AG04450 (cell line): Measurements from ENCODE around the gene GLOD5. TPM values are rescaled to one million over a fixed set of nuclear protein-coding genes. Genes with fewer than 3 reads are reported as not detected.
A peak's percentile ranks its signal among the peaks of the same experiment; 100 is the strongest.

Experiments
- CTCF ChIA-PET: fragments of 300-600, 350-600 bp; formaldehyde crosslinking; extraction: SDS; loops from one replicate; lab custom pipeline; 2022; ENCODE audit warnings: antibody characterized with exemption, inconsistent platforms; lab: Charles Lee
- POLR2A ChIA-PET: fragments of 350-600 bp; formaldehyde crosslinking; extraction: SDS; loops from one replicate; lab custom pipeline; 2021; ENCODE audit warnings: antibody characterized with exemption, inconsistent platforms; lab: Yijun Ruan, JAX
- DNase-seq: peaks from one replicate; pipeline ENCODE4 v3.0.0-alpha.2; 2011; ENCODE audit warnings: low read depth, low spot score
- H3K27ac ChIP-seq: one replicate; pipeline ENCODE4 v1.5.1; 2012; ENCODE audit warnings: low read depth, low read length, control low read depth
- H3K27me3 ChIP-seq: one replicate; pipeline ENCODE4 v1.6.0; 2012; ENCODE audit warnings: low read length; ENCODE audit not compliant: control insufficient read depth, insufficient read depth
- H3K4me3 ChIP-seq: 2 replicates; pipeline ENCODE4 v1.5.1; 2011; ENCODE audit warnings: mild to moderate bottlenecking, low read depth, low read length, control low read depth
- H3K9me3 ChIP-seq: 2 replicates; pipeline ENCODE4 v1.5.1; 2012; ENCODE audit warnings: low read length; ENCODE audit not compliant: control insufficient read depth, insufficient read depth
- CTCF ChIP-seq: IDR thresholded peaks from 2 replicates; pipeline ENCODE4 v1.5.1; 2011; ENCODE audit warnings: low read depth, low read length, control low read depth, inconsistent platforms
- polyA plus RNA-seq: library from polyadenylated mRNA; depleted of rRNA; stranded (reverse); fragments of >200 nt; gene quantifications from 2 replicates; pipeline ENCODE4 v1.2.3, GENCODE V29; 2011

The GLOD5 gene
- polyA plus RNA-seq, 1 experiment, result not detected

DNA sequence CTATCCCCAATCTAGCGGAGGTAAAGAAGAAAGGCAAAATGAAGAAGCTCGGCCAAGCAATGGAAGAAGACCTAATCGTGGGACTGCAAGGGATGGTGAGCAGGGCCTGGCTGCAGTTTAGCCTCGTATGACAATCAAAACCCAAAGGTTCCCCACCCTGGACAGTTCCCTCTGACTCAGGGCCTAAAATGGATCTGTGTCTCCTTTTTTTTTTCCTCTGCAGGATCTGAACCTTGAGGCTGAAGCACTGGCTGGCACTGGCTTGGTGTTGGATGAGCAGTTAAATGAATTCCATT, 41.3 kb downstream of the GLOD5 start:
- DNase-seq, result no peak
- TF ChIP-seq CTCF, result no peak
- Histone ChIP-seq H3K4me3 (peak overlapping the region; percentile 73), H3K27me3 (no peaks in the 10 kb centered on the region), H3K9me3 (no peaks in the 10 kb centered on the region), H3K27ac (peak overlapping the region; percentile 92)
- CTCF ChIA-PET, result no interaction called here
- POLR2A ChIA-PET, result no interaction called here

DNA sequence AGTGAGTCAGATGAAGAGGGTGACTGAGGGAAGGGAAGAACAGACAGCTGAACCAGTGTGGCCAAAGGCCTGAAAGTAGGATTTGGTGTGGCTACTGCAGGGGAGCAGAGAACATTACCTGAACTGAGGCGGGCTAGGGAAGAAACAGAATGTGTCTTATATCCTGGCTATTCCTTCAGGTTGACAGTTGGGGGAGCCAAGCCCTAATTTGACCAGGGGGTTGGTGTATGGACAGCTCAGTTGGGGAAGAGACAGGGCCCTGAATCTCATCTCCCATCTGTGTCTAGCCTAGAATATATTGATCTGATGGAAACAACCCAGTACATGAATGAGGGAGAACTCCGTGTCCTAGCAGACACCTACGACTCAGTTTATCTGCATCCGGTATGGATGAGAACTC, 44.5 kb downstream of the GLOD5 start:
- H3K9me3 ChIP-seq, result no peaks in the 10 kb centered on the region
- no peaks in the 10 kb centered on the region for H3K27me3 ChIP-seq
- ChIA-PET CTCF (no interaction called here), POLR2A (interaction anchor here (0.6 kb wide), 1 partner anchor 435 kb away, joined by 4 read pairs; no protein-coding TSS in a partner anchor)
- TF ChIP-seq CTCF, result no peak
- H3K27ac ChIP-seq, result no peak overlapping the region
- no peak overlapping the region for H3K4me3 ChIP-seq
- DNase-seq, result no peak

GRCh38 chrX:48813644-48814043, 52.1 kb downstream of the GLOD5 start:
- no peak for TF ChIP-seq CTCF
- H3K9me3 ChIP-seq, result no peaks in the 10 kb centered on the region
- H3K27ac ChIP-seq, result no peak overlapping the region
- no peaks in the 10 kb centered on the region for H3K27me3 ChIP-seq
- POLR2A ChIA-PET, result no interaction called here
- CTCF ChIA-PET, result no interaction called here
- no peak overlapping the region for H3K4me3 ChIP-seq
- no peak for DNase-seq

DNA sequence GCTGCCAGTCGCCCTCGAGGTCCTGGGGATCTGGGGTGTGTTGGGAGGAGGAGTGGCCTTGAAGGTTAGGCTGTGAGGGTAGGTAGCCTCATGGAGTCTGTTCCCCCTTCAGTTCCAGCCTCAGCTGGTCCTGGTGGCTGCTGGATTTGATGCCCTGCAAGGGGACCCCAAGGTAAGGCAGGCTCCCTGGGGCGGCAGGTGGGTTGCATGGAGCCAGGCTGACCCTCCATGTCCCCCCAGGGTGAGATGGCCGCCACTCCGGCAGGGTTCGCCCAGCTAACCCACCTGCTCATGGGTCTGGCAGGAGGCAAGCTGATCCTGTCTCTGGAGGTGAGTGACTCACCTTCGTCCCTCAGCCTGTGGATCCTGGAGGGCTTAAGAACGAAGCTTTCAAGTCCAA, 53.2 kb downstream of the GLOD5 start:
- H3K27me3 ChIP-seq, result no peaks in the 10 kb centered on the region
- H3K9me3 ChIP-seq, result no peaks in the 10 kb centered on the region
- no peak overlapping the region for H3K27ac ChIP-seq
- DNase-seq, result no peak
- POLR2A ChIA-PET, result no interaction called here
- no peak overlapping the region for H3K4me3 ChIP-seq
- no peak for TF ChIP-seq CTCF
- CTCF ChIA-PET, result no interaction called here

GRCh38 chrX:48815266-48815665, 53.7 kb downstream of the GLOD5 start:
- POLR2A ChIA-PET, result no interaction called here
- no peak for TF ChIP-seq CTCF
- CTCF ChIA-PET, result no interaction called here
- H3K27ac ChIP-seq, result no peak overlapping the region
- no peak for DNase-seq
- no peaks in the 10 kb centered on the region for H3K27me3 ChIP-seq
- no peaks in the 10 kb centered on the region for H3K9me3 ChIP-seq
- no peak overlapping the region for H3K4me3 ChIP-seq
